ENCODE measurements around the gene NDUFS7.

Gene NDUFS7

GRCh38 chr19:1384478-1385110 is 887 bp downstream of the NDUFS7 start:
- no peak for DNase-seq (ENCODE audit: low read depth in 2 of 2)

GRCh38 chr19:1385816-1386215 is 2.1 kb downstream of the NDUFS7 start:
- no peak for DNase-seq (ENCODE audit: low read depth in 2 of 2)

GRCh38 chr19:1386945-1387683 is 3.4 kb downstream of the NDUFS7 start:
- no peak for DNase-seq (ENCODE audit: low read depth in 2 of 2)

DNA sequence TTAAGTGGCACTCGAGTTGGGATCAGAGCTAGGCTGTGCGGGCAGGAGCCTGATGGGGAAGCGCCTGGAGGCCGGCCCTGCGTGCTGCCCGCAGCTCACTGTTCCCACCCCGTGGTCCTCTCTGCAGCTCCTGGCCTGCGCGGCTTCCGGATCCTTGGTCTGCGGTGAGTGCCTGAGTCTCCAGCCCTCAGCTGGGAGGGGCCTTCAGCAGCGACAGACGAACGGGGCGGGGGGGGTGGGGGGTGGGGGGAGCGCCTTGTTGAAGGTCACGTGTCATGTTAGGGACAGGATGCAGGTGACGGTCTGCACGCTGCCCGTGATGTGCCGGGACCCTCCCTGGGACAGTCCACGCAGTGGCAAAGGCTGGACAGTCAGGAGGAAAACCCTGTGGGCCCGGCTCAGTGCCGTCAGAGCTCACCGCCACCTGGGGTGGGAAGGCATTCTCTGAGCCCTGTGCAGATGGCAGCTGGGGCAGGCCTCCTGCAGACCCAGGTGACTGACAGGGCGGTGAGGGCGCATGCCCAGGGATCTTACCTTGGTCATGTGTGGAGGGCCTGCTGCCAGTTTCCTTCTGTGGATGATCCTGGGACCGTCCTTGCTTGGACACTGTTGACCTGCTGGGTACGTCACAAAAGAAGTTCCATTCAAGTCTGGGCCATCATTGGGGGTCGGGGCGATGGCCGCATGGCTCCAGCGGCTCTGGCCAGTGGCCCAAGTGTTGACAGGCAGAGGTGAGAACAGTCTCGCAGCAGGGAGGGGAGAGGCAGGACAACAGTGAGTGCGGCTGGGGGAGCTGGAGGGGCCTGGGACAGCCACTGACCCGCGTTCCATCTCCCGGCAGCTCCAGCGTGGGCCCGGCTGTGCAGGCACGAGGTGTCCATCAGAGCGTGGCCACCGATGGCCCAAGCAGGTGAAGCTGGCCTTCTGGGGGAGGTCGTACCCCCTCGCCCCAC is 4.3 kb downstream of the NDUFS7 start:
- DNase-seq (ENCODE audit: low read depth in 2 of 2) = no peak

GRCh38 chr19:1388637-1389026 is 4.9 kb downstream of the NDUFS7 start:
- DNase-seq (ENCODE audit: low read depth in 2 of 2) = no peak

DNA sequence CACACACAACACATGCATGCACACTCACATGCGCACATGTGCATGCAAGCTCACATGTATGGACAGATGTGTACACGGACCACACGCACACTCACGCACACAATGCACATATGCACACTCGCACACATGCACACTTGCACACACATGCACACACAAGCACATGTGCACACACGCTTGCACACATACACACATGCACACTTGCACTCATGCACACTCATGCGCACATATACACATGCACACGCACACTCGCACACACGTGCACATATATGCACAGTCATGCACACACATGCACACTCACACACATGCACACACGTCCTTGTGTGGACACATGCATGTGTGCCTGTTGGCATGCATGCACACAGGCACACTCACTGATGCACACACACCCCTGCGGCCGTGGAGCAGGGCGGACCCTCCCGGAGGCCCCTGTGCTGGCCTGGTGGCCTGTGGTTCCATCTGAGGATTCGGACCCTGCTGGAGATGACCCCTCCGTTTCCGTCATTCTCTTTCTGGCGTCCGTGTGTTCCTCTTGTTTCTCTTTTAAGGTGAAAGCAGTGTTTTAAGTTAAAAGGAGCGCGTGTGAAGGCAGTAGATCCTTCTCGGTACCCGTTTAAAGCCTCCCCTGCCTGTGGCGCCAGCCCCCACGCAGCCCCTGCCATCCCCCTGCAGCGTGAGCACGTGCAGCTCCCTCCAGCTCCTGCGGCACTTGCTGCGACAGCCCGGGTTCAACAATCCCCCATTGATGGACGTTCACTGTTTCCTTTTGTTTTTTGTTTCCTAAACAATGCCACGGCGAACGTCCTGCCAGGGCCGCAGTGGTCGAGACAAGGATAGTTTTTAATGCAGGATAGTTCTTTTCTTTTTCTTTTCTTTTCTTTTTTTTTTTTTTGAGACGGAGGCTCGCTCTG is 5.6 kb downstream of the NDUFS7 start:
- DNase-seq (ENCODE audit: low read depth in 2 of 2) = no peak

DNA sequence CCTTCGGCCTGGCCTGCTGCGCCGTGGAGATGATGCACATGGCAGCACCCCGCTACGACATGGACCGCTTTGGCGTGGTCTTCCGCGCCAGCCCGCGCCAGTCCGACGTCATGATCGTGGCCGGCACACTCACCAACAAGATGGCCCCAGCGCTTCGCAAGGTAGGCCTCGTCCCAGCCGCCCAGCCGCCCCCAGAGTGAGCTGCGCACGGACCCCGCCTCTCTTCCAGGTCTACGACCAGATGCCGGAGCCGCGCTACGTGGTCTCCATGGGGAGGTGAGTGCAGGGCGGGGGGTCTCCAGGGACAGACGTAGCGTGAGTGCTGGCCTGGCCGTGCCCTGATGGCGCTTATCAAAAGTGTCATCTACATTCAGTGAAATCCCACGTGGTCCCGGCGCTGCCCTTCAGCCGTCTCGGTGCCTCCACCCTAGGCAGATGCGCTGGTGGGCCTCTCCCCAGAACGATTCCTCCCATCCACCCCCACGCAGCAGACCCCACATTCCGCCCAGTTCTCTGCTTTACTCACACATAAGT is 7.2 kb downstream of the NDUFS7 start:
- DNase-seq (ENCODE audit: low read depth in 2 of 2) = no peak

DNA sequence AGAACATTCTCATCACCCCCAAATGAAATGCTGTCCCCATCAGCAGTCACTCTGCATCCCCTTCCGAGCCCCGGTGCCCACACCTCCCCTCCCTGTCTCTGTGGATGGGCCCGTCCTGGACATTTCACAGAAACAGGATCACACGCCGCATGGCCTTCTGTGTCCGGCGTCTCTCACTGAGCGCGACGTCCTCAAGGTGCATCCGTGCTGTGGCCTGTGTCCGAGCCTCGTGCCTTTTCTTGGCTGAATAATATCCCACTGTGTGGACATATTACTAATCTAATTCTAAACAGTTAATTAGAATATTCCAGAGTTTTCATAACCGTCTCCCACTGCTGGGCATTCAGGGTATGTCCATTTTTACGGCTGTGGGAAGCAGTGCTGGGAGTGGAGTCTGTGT is 8.7 kb downstream of the NDUFS7 start:
- DNase-seq (ENCODE audit: low read depth in 2 of 2) = no peak

DNA sequence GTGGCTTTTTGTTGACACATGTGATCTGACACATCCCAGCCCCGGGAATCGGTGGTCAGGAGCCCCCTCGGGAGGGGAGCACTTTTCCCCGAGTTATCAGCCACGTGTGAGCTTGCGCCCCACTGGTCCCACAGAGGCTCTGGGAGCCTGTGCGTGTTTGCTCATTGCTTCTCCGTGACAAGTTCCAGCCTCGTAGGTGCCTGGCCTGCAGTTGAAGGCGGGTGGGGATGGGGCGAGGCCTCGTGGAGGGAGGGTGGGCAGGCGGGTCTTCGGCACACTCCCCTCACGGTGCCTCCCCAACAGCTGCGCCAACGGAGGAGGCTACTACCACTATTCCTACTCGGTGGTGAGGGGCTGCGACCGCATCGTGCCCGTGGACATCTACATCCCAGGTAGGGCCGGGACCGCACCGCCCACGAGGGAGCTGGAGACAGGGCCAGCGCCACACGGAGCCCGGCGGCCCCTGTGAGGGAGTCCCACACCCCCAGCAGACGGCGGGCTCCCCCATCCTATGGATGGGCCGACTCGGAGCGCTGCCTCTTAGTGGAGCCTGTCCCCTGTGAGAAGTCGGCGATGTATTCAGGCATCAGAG is 9.3 kb downstream of the NDUFS7 start:
- no peak for DNase-seq (ENCODE audit: low read depth in 2 of 2)

GRCh38 chr19:1393841-1394240 is 10.1 kb downstream of the NDUFS7 start:
- no peak for DNase-seq (ENCODE audit: low read depth in 2 of 2)

DNA sequence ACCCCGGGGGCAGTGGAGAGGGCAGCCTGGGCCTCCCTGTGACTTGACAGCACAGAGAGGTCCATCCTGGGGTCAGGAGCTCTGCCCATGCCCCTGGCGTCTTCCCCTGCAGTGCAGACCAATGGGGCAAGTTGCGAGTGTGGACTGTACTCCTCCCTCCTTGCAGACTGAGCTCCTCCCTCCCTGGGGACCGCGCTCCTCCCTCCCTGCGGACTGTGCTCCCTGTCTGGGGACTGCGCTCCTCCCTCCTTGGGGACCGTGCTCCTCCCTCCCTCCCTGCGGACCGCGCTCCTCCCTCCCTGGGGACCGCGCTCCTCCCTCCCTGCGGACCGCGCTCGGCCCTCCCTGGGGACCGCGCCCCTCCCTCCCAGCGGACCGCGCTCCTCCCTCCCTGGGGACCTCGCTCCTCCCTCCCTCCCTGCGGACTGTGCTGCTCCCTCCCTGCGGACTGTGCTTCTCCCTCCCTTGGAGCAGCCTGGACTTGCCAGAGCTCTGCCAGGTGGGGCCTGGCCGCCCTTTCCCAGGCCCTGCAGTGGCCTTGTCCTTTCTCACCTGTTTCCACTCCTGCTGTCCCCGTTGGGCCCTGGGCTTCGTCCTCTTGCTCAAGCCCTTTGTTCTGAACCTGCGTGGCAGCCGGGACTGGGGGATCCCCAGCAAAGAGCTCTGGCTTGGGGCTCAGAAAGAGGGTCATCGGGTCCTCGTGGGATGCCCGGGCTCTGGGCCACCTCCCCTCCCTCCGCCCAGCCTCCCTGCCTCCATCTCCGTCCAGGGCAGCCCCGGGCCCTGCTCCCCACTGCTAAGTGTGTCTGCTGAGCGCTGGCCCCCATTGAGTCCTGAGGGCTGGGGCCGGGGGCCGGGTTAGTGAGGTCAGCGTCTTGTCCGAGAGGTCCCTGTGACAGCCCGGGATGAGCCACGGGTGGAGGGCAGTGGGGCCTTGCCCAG is 10.8 kb downstream of the NDUFS7 start:
- no peak for DNase-seq (ENCODE audit: low read depth in 2 of 2)

DNA sequence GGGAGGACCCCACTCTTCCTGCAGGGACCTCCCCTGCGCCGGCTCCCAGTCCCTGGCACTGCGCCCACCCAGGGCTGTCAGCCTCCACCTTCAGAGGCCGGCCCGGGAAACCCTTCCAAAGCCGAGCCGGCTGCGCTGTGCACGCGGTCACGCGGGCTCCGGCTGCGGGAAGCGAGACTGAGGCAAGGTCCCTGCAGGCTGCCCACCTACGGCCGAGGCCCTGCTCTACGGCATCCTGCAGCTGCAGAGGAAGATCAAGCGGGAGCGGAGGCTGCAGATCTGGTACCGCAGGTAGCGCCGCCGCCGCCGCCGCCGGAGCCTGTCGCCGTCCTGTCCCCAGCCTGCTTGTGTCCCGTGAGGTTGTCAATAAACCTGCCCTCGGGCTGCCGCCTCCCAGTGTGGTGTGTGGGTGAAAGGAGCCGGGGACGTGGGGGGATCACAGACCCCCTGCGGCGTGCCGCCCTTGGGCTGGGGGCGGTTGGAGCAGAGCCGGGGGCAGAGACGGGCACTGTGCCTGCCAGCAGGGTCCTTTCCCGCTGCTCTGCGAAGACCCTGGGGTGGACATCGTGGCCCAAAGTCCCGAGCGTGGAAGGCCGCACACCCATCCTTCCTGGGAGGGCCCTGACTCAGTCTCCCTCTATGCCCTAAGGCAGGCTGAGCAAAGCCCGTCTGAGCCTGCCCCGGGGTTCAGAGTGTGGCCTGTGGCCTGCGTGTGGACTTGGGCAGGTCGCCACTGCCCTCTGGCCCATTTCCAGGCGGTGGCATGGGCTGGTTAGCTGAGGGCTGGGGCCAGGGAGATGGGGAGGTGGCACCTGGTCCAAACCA is 11.7 kb downstream of the NDUFS7 start:
- DNase-seq (ENCODE audit: low read depth in 2 of 2) = no peak

DNA sequence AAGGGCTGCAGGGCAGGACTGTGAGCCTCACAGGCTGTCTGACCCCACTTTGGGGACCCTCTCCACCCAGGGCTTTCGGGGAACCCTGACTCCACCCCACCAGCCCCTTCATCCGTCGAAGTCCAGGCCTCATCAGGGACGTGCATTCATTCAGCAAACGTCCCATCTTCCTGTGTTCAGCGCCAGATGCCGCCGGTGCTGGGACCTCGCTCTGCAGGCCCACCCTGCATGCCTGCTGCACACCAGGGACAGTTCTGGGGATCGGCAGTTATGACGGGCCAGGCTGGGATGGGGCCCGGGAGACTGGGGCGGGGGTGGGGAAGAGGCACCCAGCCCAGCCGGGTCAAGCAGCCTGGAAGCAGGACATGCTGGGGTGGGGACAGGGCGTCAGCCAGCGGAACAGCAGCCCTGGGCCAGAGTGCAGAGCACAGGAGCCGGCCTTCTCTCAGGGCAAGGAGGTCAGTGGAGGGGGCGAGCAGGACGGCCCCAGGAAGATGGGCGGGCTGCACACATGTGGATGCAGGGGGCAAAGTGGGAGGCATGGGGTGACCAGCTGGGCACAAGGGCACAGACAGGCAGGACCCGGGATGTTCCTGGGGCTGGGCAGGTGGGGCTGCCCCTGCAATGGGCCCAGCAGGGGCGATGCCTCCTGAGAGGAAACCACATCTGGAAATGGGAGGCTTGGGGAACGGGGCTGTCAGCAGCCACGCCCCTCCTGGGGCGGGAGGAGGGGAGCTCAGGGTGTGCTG is 12.5 kb downstream of the NDUFS7 start:
- DNase-seq (ENCODE audit: low read depth in 2 of 2) = no peak

DNA sequence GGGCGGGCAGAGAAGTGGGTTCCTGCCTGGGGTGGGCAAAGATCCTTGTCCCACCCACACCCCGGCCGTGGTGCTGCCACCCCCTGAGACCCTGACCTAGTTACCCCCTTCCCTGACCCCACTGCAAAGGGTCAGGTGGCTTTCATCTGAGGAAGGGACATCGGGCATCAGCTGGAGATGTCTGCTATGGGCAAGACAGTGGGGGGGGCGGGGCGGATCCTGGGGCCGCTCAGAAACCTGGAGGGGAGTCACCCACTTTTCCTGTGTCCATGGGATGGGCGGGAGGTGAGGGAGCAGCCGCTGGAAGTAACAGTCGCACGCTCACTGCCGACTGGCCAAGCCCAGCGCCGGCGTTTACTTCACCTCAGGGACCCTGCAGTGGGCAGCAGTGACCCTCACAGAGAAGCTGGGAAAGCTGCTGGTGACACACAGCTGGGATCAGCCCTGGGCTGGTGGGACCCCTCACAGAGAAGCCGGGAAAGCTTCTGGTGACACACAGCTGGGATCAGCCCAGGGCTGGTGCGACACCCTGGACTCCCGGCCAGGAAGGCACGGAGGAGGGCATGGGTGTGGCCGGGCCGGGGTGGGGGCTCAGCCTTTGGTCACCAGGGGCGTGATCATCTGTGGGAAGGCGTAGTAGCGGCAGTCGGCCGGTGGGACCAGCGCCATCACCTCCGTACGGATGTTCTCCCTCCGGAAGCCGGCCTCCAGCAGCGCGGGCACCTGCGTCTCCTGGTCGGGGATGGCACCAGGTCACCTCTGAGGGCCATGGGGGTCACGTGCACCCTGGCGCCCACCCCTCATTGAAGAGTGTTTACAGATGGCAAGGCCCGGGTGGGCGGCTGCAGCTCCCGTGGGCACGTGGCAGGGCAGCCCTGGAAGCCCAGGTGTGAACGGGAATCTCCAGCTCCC is 13.3 kb downstream of the NDUFS7 start:
- no peak for DNase-seq (ENCODE audit: low read depth in 2 of 2)

GRCh38 chr19:1397838-1398237 is 14.1 kb downstream of the NDUFS7 start:
- DNase-seq (ENCODE audit: low read depth in 2 of 2) = no peak

GRCh38 chr19:1399079-1399478 is 15.4 kb downstream of the NDUFS7 start:
- no peak for DNase-seq (ENCODE audit: low read depth in 2 of 2)

GRCh38 chr19:1399745-1400144 is 16.0 kb downstream of the NDUFS7 start:
- no peak for DNase-seq (ENCODE audit: low read depth in 2 of 2)
